Nucleus accumbens (tissue), 56 donors: ENCODE measurements around the gene UBA7.
A peak's percentile ranks its signal among the peaks of the same experiment; 100 is the strongest.
"Not testable (repeated sequence)": the region's sequence is repeated elsewhere in the genome, so short reads cannot be mapped to it uniquely, and the experiment has no call there.

Experiments
- DNase-seq, 56 donors: peaks; one replicate each; lab custom pipeline; 2025; lab: John Stamatoyannopoulos, UW

Gene UBA7

DNA sequence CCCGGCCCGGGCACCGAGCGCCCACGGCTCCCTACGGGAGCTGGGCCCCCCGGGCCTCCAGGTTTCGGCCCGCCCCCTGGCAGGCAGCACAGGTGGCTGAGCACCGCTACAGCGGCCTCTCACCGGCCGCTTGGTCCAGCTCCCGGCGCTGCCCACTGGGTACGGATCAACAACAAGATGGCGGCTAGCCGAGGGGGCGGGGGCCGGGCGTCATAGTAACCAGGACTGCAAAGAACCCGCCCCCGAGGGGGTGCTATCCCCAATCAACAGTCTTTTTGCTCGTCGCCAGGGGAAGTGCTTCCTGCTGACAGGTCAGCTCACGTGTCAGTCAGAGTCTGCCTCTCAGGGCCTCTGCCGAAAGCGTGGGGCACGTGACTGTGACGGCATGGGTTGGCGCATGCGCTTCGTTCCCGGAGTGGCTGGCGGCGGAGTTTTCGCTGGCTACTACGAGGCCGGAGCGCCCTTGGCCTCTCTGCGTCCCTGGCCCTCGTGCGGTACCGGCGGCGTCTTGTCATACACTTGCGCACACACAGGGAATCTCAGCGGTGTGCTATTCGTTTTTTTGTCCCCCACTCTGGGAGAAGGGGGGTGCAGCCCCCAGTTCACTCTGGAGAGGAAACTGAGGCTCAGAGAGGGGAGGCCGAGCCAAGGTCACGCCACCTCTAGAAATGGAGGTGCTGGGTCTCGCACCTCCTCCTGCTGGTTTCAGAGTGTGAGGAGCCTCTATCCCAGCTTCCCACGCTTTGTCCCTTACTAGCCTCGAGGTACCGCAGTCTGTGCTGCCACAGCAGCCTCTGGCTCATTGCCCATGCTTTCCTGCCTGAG lies 27.2 kb downstream of the UBA7 start, which contains the start of gene IP6K1:
Gene IP6K1, minus strand, starts transcription at position 186 of the 825 bp plus-strand sequence. CDS start 38,502 bp downstream, outside the sequence.
- DNase-seq = peak; percentile 94 to 100 (median 100)

DNA sequence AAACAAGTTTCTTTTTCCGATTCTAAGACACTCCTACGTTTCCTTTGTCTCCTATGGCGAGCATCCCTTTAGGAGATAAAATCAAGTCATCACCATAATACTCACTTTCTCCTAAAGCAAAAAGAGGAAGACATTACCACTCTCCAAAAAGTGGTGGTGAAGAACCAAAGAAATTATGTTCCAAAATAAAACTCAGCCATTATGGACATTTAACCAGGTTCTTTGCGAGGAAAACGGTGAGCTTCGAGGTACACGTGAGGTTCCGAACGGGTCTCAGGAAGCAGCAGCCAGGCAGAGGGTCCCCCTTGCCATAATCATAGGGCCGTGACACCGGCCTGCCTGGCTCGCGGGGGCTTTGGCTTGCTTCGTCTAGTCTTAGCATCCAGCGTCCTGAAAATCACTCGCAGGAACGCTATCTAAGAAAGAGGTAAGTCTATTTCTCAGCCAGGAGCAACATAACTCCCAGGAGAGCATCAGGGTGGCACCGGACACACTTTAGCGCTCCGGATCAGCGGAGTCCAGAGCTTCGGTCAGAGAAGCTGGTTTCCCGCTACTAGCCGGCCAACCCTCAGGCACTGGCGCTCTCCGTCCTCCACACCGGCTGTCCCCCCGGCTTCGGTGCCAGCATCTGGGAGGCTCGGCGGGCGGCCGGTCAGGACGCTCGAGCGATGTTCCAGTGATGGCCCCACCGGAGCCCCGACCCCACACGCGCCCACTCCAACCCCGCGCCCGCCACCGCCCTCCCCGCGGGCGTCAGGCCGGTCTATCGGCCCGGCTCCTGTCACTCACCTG lies 28.0 kb downstream of the UBA7 start:
- peak in 9 of 56 donors; percentile 40 to 81 (median 48) for DNase-seq

DNA sequence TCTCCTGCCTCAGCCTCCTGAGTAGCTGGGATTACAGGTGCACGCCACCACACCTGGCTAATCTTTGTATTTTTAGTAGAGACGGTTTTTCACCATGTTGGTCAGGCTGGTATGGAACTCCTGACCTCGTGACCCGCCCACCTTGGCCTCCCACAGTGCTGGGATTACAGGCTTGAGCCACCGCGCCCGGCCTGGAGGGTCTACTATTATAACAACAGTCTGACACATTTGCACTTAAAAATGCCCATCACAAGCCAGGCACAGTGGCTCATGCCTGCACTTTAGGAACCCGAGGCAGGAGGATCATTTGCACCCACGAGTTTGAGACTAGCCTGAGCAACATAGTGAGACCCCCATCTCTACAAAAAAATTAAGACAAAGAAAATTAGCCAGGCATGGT lies 31.5 kb downstream of the UBA7 start:
- DNase-seq = not testable (repeated sequence)

DNA sequence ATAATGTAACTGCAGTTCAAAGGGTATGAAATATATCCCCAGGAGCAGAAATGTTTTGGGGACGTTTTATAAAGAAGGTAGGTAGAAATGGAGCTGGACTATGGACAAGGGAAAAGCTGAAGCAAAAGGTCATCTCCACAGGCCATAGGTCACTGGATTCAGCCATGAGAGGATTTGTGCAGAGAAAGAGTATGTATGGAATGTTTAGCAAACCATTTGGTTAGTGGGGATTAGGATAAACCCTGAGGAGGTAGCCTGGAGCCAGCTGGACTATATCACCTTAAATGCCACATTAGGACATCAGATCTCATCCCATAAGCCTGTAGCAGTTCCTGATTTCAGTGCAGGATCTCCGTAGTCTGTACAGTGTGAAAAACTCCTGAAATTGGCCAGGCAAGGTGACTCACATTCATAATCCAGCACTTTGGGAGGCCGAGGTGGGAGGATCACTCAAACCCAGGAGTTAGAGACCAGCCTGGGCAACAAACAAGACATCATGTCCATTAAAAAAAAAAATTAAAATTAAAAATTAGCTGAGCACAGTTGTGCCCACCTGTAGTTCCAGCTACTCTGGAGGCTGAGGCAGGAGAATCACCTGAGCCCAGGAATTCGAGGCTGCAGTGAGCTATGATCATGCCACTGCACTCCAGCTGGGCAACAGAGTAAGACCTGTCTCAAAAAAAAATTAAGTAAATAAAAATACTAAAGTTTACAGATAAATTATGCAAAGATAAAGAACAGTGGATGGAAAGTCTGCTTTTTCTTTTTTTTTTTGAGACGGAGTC lies 32.1 kb downstream of the UBA7 start:
- DNase-seq = no peak

DNA sequence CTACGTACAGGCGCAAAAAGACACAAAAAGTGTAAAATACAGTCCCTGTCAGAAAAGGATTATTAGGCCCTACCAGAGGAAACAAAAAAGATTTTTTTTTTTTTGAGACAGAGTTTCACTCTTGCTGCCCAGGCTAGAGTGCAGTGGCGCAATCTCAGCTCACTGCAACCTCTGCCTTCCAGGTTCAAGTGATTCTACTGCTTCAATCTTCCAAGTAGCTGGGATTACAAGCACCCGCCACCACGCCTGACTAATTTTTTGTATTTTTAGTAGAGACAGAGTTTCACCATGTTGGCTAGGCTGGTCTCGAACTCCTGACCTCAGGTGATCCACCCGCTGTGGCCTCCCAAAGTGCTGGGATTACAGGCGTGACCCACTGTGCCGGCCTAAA lies 32.8 kb downstream of the UBA7 start:
- DNase-seq = not testable (repeated sequence)

DNA sequence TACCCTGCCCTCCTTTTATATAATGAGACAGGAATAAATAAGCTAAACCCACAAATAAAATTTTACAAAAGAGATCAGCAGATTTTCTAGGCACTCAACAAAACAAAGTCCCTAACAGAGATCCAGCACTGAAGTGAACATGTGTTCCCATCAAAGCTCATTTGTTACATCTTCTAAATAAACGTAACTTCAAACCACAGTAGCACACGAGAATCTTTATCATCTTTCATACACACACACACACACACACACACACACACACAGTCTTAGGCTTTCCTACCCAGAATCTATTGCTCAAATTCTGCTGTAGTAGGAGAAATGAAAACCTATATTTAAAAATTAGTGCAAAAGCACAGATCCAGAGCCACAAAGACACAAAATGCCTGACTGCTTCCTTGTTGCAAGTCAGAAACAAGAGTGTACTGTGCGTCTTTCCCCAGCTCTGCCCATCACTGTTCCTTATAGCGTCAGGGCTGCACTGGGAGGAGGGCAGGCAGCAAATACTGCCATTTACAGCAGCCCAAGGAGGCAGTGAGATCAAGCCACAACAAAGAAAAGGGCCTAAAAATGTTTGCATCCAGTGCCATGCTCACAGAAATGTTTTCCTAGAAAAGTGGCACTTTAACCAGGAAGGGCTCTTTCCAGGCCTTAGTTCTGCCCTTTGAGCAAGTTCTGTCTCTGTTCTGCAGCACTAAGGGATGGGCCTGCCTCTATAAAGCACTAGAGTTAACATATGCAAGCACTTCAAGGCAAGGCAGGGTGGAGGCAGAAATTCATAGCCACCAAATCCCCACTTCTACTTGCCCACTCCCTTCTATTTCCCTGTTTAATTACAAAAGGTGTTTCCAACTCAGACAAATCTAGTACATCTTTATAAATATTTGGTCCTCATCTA lies 33.4 kb downstream of the UBA7 start:
- DNase-seq = peak in 1 of 56 donors; percentile 10

DNA sequence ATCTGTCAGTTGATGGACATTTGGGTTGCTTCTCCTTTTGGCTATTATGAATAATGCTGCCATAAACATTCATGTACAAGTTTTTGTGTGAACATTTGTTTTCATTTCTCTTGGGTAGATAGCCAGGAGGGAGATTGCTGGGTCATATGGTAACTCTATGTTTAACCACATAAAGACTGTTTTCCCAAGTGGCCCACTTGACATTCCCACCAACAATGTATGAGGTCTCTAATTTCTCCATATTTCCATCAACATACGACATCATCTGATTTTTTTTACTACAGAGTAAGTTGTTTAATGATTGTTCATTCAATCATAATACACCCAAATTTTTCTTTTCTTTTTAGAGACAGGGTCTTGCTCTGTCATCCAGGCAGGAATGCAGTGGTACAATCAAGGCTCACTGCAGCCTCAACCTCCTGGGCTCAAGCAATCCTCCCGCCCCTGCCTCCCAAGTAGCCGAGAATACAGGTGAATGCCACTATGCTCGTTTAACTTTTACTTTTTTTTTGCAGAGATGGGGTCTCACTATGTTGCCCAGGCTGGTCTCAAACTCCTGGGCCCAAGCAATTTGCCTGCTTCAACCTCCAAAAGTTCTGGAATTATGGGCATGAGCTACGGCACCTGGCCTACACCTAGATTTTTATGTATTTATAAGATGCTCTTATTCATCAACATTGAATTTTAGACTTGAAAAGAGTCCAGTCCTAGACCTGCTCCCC lies 34.2 kb downstream of the UBA7 start:
- DNase-seq = no peak

DNA sequence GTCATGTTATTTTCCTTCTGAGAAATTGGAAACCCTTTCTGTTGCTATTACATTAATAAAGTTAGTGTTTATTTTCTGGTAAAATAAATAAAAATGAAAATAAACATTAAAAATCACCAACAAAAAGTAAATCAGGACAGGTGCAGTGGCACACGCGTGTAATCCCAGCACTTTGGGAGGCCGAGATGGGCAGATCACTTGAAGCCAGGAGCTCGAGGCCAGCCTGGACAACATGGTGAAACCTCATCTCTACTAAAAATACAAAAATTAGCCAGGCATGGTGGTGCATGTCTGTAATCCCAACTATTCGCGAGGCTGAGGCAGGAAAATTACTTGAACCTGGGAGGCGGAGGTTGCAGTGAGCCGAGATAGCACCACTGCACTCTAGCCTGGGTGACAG lies 37.7 kb downstream of the UBA7 start:
- not testable (repeated sequence) for DNase-seq

DNA sequence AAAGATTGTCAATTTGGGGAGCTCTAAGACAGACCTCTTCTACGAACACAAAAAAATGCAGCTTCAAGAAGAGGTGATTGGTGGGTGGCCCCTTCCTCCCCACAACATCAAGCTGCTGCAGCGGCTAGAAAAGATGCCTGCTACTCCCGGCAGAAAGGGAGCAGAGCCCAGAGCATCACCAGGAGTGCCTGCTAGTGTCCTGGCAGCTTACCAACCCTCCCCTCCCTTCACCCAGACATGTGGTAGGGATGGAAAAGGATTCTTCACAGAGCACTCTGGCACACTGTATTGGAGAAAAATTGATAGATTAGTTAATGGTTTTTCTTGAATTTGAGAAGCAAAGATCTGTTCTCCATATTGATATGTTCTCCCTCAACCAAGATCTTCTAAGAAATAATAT lies 38.2 kb downstream of the UBA7 start:
- DNase-seq = peak in 37 of 56 donors; percentile 2 to 68 (median 34)

DNA sequence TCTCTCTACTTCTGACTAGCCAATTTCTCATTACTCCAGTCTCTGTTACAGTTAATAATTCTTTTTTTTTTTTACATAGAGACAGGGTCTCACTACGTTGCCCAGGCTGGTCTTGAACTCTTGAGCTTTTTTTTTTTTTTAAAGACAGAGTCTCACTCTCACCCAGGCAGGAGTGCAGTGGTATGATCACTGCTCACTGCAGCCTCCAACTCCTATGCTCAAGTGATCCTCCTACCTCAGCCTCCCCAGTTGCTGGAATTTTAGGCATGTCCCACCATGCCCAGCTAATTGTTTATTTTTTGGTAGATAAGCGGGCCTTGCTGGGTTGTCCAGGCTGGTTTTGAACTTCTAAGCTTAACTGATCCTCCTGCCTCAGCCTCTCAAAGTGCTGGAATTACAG lies 41.0 kb downstream of the UBA7 start:
- DNase-seq = no peak

DNA sequence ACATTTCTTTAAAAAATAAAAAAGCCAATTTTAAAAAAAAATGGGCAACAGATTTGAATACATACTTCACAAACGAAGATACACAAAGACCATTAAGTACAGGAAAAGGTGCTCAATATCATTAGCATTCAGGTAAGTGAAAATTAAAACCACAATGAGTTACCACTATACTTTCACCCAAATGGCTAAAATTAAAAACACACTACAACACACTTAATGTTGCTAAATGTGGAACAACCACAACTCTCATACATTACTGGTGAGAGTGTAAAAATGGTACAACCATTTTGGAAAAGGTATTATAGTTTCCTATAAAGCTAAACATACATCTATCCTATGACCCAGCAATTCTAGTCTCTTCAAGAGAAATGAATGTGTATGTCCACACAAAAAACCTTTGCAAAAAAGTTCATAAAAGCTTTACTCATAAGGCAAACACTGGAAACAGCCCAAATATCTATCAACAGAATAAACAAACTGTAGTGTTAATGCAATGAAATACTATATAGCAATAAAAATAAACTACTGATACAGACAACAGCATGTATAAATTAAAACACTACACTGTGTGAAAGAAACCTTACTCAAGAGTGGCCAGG lies 42.3 kb downstream of the UBA7 start:
- no peak for DNase-seq

DNA sequence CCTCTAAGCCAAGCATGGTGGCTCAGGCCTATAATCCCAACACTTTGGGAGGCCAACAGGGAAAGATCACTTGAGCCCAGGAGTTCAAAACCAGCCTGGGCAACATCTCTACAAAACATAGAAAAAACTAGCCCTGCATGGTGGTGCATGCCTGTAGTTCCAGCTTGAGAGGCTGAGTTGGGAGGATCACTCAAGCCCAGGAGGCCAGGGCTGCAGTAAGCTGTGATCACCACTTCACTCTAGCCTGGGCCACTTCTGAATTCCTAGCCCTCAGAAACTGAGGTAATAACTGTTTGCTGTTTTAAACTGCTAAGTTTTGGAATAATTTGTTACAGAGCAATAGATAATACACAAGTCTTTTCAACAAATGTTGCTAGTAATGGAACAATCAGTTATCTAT lies 43.8 kb downstream of the UBA7 start:
- DNase-seq = no peak

DNA sequence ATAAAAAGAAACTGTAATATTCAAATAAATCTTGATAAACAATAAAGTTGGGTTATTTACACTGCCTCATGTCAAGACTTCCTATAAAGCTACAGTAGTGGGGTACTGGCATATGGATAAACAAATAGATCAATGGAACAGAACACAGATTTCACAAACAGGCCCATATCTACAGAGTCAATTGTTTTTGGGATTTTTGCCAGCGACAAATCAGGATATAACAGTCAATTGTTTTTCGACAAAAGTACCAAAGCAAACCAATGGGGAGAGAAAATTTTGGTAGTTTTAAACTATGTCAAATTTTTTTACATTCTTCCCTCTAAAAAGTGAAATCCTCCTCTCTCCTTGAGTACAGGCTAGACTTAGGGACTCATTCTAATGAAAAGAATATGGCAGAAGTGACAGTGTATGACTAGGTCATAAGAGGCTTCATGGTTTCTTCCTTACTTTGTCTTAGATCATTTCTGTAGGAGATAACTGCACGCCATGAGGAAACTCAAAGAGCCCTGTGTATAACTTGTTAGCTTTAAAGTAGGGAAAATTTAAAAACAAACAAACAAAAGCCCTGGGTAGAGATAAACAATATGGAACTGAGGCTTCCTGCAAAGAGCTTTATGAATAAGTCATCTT lies 44.4 kb downstream of the UBA7 start:
- DNase-seq = no peak

DNA sequence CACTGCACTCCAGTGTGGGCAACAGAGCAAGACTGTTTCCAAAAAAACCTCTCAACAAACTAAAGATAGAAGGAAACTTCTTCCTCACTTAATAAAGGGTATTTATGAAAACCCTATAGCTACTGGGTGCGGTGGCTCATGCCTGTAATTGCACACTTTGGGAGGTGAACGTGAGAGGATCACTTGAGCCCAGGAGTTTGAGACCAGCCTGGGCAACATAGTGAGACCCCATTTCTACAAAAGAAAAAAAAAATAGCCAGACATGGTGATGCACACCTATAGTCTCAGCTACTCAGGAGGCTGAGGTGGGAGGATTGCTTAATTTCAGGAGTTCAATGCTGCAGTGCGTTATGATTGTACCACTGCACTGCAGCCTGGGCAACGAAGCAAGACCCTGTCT lies 49.8 kb downstream of the UBA7 start:
- DNase-seq = no peak

DNA sequence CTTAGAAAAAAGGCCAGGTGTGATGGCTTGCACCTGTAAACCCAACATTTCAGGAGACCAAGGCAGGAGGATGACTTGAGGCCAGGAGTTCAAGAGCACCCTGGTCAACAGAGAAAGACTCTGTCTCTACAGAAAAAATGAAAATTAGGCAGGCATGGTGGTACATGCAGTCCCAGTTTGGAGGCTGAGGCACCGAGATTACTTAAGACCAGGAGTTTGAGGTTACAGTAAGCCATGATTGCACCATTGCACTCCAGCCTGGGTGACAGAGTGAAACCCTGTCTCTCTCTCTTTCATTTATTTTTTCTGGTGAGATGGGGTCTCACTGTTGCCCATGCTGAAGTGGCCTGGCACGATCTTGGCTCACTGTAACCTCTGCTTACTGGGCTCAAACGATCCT lies 52.1 kb downstream of the UBA7 start:
- no peak for DNase-seq

DNA sequence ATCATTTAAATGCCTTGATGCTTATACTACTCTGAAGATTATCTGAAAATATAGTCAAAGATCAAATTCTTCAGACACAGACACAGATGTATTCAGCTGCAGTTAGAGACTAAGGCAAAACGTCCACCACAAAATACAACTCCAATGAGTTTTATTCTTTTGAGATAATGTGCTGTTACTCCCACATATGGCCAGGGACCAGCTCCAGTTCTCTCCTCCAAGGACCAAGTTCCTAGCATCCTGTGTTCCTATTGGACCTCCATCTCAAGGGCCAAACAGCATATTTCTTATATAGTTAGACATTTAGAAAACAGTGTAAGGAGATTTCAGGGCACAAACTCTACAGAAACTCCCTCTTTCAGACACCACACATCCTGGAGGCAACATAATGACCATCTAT lies 54.5 kb downstream of the UBA7 start:
- DNase-seq = no peak

DNA sequence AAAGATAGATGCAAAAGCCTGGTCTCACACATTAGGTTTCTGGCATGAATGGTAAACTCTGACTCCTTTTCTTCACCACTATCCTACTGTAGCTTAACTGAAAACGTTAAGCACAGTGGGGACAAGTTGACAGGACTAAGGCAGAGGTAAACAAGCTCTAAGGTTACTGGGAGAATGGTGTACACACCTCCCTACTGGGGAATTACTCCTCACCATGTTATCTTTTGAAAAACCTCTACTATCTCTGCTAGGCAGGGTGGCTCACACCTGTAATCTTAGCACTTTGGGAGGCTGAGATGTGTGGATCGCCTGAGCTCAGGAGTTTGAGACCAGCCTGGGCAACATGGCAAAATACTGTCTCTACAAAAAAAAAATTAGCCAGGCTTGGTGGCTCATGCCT lies 56.6 kb downstream of the UBA7 start:
- no peak for DNase-seq

DNA sequence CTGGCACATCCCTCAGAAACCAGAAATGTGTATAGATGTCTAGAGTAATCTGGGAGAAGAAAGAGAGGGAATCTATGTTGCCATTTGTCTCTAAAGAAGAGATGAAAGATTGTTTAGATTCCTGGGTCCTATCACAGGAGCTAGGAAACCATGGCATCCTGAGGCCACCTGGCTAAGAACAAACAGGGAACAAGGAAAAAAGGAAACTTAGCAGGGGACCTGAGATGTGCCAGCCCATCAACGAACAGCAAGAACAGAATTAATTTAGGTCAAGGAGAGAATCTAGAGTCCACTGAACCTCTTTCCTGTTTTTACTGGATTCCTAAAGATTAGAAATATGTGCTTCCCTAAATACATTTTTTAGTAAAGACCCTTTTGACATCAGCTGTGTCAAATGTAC lies 57.7 kb downstream of the UBA7 start:
- DNase-seq = no peak
